Brain microvascular endothelial cell (primary cell): ENCODE data around the gene TCAP.

Source experiments
- DNase-seq: peaks from one replicate; pipeline ENCODE4 v3.0.0-alpha.2; 2020
- H3K27ac ChIP-seq: fragments of 250-450 bp; sonication (Bioruptor Pico); 2 replicates; pipeline ENCODE4 v1.5.1; 2020; ENCODE audit warnings: mild to moderate bottlenecking, moderate library complexity
- H3K27me3 ChIP-seq: fragments of 250-450 bp; sonication (Bioruptor Pico); replicated peaks from 2 replicates; pipeline ENCODE4 v1.5.1; 2020; ENCODE audit warnings: mild to moderate bottlenecking
- H3K36me3 ChIP-seq: fragments of 250-450 bp; sonication (Bioruptor Pico); replicated peaks from 2 replicates; pipeline ENCODE4 v1.5.1; 2020; ENCODE audit warnings: mild to moderate bottlenecking
- H3K4me3 ChIP-seq: 2 replicates; pipeline ENCODE4 v1.5.1; 2011; ENCODE audit warnings: low read depth, mild to moderate bottlenecking, control low read depth, low read length, moderate library complexity
- in situ Hi-C: cut with HindIII; loops from 2 replicates; pipeline ENCODE4 v1.10.0; 2017; ENCODE audit warnings: low sequenced_read_pairs, low pct_ligation_motif_present
- TF ChIP-seq, protein P1 (sequence below): IDR thresholded peaks from 2 replicates; pipeline ENCODE4 v1.5.1; 2011; ENCODE audit warnings: low read depth, mild to moderate bottlenecking, moderate library complexity, low read length, control low read depth, inconsistent platforms; ENCODE audit errors: missing control alignments

Gene TCAP

DNA sequence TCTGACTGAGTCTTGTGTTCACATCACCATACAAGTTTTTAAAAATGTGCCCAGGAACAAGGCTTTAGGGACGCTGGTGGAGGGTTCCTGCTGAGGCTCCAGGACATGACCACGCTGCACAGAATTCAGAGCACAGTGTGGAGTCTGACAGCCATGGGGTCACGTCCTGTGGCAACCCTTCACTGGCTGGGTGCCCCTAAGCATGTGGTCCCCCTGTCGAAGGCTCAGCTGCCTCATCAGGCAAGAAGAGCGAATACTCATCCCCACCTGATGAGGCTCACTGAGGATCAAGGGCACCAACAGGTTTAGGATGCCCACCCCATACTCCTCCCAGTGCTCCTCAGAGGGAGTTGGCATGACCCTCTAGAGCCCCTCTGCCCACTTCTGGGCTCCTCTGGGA is 9.0 kb downstream of the TCAP start:
- in situ Hi-C loops, result no loop called here
- Histone ChIP-seq H3K4me3 (no peak overlapping the region), H3K36me3 (no peaks in the 10 kb centered on the region), H3K27me3 (peaks cover 7% of the 10 kb centered on the region), H3K27ac (no peak overlapping the region)
- DNase-seq, result no peak
- TF ChIP-seq, protein P1, sequence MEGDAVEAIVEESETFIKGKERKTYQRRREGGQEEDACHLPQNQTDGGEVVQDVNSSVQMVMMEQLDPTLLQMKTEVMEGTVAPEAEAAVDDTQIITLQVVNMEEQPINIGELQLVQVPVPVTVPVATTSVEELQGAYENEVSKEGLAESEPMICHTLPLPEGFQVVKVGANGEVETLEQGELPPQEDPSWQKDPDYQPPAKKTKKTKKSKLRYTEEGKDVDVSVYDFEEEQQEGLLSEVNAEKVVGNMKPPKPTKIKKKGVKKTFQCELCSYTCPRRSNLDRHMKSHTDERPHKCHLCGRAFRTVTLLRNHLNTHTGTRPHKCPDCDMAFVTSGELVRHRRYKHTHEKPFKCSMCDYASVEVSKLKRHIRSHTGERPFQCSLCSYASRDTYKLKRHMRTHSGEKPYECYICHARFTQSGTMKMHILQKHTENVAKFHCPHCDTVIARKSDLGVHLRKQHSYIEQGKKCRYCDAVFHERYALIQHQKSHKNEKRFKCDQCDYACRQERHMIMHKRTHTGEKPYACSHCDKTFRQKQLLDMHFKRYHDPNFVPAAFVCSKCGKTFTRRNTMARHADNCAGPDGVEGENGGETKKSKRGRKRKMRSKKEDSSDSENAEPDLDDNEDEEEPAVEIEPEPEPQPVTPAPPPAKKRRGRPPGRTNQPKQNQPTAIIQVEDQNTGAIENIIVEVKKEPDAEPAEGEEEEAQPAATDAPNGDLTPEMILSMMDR, result no peak

DNA sequence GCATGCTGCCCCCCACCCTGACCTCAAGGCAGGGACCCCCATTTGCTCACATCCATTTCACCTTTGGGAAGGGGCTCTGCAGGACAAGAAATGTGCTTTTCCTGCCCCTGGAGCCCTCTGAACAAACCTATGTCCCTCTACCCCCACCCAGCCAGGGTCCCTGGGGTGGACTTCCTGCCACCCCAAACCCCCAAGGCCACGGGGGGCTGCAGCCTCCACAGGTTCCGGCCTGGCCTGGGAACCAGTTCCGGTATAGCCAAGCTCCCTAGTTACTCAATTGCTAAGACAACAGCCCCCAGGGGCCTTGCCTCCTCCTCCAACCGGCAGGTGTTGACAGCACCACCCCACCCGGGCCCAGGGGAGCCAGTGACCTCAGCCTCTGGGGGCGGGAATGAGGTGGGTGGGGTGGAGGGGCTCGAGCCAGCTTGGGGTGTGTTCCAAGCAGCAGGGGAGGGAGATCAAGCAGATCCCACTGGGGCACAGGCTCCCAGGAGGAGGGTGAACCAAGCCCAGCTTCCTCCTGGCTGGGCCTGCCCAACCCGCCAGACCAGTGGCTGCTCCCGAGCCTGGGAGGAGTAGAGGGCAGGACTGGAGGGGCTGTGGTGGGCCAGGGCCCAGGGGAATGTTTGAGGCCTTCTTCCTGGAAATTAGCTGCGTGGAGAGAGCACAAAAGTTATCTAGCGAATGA is 9.7 kb downstream of the TCAP start:
- peaks cover 7% of the 10 kb centered on the region for H3K27me3 ChIP-seq
- no peak for DNase-seq
- TF ChIP-seq, protein P1, result no peak
- in situ Hi-C loops, result no loop called here
- H3K4me3 ChIP-seq, result no peak overlapping the region
- H3K36me3 ChIP-seq, result no peaks in the 10 kb centered on the region
- no peak overlapping the region for H3K27ac ChIP-seq

DNA sequence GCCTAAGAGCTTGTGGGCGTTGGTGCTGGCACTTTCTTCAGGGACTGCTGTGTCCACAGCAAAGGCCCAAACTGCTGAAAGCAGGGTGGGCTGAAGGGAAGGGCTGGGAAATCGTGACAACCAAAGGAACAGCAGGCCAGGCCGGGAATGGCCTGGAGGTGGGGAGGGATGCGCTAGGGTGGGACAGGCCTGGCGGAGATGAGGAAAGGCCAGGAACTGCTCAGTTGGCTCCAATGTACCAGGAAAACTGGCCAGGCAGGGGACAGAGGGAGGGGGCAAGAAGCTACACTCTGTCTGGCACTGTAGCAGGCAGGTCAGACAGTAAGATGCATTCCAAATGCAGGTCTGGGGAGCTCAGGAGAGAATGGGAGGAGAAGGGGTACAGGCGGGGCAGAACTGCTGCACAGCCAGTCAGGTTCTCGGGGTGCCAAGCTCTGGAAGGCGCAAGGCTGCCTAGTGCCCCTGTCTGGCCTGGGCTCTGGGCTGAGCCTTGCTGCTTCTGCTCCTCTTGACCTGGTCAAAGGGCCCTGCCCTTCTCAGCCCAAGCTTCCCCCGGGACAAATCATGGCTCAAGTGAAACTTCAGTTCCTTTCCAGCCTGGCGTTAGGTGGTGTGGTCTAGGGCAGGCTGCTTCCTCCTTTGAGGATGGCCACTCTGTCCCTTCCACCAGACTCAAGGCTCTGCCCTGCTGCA is 10.4 kb downstream of the TCAP start:
- no peak overlapping the region for H3K27ac ChIP-seq
- no peak for DNase-seq
- TF ChIP-seq, protein P1, result no peak
- H3K4me3 ChIP-seq, result no peak overlapping the region
- in situ Hi-C loops, result no loop called here
- no peaks in the 10 kb centered on the region for H3K36me3 ChIP-seq
- peaks cover 7% of the 10 kb centered on the region for H3K27me3 ChIP-seq

DNA sequence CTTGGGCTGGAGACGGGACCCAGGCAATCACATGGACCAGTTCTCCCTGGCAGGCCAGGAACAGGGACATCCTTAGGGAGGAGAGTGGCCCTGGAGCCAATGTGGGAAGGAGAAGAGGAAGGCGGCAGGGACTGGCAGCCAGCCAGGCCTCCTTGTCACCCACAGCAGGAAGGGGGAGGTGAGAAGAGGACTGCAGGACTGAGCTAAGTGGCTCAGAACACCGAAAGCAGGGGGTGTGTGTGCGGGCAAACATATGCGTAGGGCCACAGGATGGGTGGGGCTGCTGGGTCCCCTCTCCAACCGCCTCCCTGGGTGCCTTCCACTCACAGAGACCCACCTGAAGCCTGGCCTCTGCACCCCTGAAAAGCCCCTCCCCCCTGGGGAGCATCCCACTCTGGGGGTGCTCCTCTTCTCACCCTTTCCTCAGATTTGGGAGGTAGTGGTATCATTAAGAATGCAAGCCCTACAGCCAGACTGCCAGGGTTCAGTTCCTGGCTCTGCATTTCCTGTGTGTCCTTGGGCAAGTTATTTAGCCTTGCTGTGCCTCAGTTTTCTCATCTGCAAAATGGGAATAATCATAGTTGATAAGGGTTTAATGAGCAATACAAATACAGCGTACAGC is 11.2 kb downstream of the TCAP start:
- in situ Hi-C loops, result no loop called here
- H3K27ac ChIP-seq, result no peak overlapping the region
- no peak for DNase-seq

DNA sequence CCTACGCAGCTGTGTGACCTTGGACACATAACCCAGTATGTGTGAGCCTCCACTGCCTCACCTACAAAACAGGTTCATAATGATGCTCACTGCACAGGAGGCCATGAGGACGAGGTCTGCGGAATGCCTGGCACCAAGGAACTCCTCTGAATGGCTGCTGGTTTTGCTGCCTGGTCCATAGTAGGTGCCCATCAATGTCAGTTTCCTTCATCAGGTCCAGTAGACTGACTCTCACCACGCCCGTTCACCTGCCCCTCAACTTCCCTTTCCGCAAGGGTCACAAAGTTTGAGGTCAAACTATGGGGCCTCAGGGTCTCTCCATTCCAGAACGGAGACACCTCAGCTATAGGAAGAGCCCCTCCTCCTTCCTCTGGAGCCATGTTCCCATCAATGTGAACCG is 11.9 kb downstream of the TCAP start:
- in situ Hi-C loops, result no loop called here
- no peak for DNase-seq
- TF ChIP-seq, protein P1, result no peak
- H3K4me3 ChIP-seq, result no peak overlapping the region
- no peaks in the 10 kb centered on the region for H3K36me3 ChIP-seq
- H3K27ac ChIP-seq, result no peak overlapping the region
- H3K27me3 ChIP-seq, result no peaks in the 10 kb centered on the region

More for the DNA sequence above, 11.2 kb downstream of the TCAP start:
- Histone ChIP-seq H3K36me3 (no peaks in the 10 kb centered on the region), H3K27me3 (no peaks in the 10 kb centered on the region), H3K4me3 (no peak overlapping the region)
- TF ChIP-seq, protein P1, result no peak
